GM20431 (cell line): ENCODE results near the gene CPNE6.

ENCODE experiments used
- in situ Hi-C: fragments of 300-500 bp; cut with MseI, MboI; formaldehyde crosslinking; loops from one replicate; pipeline ENCODE4 v1.15.0; 2020; ENCODE audit warnings: low sequenced_read_pairs; ENCODE audit not compliant: unreplicated experiment

CPNE6 gene

DNA sequence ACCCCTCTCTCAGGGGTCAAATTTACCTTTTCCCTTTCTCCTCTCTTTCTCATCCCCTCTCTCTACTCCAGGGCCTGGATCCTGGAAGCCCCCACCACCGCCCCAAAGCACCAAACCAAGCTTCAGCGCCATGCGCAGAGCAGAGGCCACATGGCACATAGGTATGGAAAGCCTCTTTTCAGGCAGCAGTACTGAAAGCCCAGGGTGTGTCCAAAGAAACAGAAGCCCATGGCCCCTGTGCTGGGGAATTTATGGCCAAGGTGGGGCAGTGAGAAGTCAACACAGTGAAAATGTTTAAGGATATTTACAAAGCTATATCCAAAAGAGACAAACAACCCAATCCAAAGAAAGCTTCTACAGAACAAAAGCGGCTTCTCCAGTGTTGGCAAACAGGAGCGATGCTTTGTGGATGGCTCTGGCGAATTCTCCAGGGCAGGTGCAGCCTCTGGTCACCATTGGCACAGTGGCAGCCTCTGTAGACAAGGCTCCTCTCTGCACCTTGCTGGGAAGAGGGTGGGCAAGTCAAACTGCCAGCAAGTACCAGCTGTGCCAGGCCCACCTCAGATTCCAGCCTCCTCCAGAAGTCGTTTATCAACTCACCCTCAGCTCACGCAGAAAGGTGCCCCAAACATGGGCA lies 4.7 kb upstream of the CPNE6 start:
- in situ Hi-C loops = no loop called here

DNA sequence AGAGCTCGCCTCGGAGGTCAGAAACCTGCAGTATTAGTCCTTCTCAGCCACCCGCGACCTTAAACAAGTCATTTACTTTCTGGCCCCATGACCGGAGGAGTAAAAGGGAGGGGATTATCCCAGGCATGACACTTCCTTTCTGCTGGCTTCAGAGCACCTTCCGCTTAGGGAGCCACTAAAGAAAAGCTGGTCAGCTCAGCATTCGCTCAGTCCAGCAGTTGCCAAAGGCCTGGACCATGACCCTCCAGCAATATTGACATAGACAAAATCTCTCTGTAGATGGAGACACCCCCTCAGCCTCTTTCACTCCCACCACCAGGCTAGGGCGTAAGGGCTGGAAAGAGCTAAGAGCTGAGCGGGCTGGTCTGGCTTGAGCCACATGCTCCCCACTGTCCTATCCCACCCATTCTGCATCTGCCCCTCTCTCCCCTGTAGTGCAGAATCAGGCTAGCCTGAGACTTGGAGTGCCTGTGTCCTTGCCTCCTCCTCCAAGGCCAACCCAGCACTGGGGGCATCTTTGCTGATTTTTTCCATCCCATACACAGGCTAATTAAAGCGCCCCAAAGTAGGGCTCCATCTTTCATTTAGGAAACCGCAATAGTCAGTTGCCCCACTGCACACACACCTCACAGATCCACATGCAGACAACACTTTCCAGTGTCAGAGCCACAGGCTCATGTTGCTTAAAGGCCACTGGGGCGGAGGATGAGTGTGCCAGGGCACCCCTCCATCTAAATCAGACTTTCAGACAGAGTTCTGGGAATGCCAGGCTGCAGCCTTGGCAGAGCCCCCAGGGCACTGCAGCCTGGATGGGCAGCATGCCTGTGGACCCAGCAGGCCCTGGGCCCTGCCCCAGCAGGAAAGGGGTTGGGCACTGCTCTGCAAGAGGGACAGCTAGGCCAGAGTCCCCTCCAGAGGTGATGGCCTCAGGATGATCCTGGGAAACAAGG lies 4.0 kb upstream of the CPNE6 start:
- in situ Hi-C loops = no loop called here

DNA sequence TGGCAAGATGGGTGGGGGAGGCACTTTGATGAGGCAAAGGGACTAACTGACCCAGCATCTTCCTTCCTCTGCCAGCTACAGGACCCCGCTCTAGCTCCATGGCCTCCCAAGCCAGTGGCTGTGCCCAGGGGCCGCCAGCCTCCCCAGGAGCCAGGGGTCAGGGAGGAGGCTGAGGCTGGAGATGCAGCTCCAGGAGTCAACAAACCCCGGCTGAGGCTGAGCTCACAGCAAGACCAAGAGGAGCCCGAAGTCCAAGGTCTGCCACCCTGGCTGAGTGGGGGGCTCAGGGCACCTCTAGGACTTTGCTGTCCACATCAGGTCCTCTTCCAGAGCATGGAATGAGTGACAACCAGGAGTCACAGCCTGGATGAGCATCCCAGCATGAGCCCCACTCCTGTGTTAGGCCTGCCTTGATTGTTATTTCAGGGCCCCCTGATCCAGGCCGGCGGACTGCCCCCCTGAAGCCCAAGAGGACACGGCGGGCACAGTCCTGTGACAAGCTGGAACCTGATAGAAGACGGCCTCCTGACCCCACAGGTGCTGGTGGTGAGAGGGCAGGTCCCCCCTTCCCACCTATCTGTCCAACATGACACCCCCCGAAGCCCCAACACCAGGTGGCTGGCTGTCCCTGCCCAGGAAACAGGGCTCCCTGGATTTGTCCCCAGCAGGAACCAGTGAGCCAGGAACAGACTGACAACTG lies 2.5 kb upstream of the CPNE6 start:
- in situ Hi-C loops = no loop called here

DNA sequence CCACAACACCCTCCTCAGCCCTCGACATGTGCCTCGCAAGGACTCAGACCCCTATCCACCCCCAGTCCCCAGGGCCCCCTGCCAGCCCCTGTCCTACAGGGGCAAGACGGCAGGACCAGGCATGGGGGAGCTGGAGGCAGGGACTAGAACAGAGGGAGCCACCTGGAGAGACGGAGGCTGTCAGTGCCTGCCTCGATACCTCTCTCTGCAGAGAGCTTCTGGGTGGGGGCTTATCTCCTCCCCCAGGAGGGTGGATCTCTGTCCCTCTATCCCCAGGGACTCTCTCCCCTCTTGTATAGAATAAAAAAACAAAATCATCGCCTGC lies 2.0 kb upstream of the CPNE6 start:
- in situ Hi-C loops = no loop called here

DNA sequence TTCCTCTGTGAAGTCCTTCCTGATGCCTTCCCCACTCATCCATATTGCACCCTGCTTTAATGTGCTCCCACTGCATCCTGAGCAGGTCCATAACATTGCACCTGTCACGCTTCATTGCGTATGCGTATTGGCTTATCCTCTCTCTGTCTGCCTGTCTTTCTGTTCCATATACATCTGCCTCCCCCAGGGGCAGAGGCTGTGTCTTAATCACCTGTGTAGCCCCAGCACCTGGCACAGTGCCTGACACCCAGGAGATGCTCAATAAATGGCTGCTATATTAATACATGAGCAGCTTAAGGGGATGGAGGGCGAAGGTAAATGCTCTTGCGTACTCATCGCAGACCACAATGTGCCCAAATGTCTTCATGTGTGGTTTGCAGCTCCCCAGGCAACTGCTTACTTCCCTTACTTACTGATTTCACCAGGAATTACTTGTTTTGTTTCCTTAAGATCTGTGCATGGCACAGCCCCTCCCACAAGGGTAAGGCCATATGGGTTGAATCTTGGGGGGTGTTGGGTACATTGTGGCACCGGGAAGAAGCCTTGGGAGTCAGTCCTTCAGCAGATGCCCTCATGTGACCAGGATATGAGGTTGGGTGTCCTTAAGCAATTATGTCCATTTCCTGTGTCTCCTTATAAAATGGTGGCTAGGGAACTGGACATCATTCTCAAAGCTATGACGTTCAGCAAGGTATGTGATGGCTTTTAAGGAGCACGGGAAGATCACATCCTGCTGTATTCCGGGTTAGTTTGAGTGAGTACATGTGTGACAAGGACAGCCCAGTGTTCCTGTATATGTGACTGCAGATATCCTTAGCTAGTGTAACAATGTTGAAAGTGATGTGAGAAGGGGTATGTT lies 848 bp upstream of the CPNE6 start:
- in situ Hi-C loops = no loop called here

DNA sequence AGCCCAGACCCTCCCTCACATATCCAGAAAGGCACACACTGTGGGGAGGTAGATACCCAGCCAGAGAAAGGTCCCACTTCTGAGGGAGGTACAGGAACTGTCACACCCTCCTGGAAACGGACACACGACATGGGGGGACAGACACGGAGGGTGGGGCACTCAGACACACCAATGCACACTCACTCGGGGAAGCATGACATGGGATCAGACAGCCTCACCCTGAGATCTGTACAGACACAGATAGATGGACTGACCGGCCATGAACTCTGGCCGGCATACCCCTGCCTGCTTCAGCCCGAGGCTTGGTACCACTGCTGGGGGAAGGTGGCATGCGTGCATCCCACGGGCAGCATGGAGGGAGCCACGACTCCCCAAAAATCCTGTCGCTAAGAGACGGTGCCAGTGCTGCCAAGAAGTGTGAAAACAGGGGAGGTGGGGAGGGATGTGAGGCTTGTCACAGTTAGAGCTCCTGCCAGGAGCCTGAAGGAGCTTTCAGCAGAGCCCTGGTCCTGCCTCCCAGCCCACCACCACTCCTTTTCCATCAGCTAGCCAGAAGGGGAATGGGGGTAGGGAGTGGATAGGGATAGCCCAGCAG lies 571 bp downstream of the CPNE6 start:
- in situ Hi-C loops = no loop called here

DNA sequence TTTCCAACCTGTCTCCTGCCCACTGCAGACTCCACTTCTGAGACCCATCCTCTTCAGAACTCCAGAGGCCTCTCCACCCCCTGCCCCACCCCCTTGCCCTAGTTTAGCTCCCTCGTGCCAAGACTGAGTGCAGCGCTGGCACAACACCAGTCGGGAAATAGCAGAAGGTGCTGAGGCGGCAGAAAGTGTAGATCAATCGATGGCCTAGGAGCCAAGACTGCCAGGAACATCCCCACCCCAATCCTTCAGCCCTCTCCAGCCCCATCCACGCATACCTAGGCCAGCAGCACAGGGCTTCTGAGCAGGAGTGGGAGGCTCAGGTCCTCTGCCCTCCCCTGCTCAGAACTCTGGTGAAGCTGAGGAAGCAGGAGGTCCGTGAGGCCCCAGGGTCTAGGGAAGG lies 1.1 kb downstream of the CPNE6 start:
- in situ Hi-C loops = no loop called here

DNA sequence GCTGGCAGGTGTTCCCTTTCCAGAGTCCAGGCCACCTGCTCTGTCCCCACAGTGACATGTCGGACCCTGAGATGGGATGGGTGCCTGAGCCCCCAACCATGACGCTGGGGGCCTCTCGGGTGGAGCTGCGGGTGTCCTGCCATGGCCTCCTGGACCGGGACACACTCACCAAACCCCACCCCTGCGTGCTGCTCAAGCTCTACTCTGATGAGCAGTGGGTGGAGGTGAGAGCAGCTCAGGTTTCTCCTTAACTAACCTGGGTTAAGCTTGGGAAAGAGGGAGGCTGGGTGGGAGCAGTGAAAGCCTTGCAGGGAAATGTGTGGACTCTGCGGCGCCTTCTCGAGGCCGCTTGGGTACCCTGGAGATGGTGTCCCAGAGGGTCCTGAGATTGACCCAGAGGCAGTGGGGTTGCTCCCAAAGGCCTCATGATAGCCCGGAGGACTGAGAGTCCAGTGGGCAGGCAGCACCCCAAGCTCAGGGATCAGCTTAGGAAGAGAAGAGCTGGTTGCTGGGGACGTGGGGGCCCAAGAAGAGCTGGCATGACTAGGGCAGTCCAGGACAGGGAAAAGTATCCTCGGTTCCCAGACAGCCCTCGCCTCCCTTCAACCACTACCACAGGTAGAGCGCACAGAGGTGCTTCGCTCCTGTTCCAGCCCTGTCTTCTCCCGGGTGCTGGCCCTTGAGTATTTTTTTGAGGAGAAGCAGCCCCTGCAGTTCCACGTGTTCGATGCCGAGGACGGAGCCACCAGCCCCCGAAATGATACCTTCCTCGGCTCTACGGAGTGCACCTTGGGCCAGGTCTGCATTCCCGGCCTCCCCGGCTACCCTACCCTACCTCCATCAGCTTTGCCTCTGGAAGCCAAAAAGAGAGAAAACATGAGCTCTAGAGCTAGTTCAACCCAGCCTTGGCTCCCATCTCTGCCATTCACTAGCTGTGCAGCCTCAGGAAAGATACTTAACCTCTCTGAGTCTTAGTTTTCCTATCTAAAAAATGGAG lies 1.8 kb downstream of the CPNE6 start:
- in situ Hi-C loops = no loop called here

DNA sequence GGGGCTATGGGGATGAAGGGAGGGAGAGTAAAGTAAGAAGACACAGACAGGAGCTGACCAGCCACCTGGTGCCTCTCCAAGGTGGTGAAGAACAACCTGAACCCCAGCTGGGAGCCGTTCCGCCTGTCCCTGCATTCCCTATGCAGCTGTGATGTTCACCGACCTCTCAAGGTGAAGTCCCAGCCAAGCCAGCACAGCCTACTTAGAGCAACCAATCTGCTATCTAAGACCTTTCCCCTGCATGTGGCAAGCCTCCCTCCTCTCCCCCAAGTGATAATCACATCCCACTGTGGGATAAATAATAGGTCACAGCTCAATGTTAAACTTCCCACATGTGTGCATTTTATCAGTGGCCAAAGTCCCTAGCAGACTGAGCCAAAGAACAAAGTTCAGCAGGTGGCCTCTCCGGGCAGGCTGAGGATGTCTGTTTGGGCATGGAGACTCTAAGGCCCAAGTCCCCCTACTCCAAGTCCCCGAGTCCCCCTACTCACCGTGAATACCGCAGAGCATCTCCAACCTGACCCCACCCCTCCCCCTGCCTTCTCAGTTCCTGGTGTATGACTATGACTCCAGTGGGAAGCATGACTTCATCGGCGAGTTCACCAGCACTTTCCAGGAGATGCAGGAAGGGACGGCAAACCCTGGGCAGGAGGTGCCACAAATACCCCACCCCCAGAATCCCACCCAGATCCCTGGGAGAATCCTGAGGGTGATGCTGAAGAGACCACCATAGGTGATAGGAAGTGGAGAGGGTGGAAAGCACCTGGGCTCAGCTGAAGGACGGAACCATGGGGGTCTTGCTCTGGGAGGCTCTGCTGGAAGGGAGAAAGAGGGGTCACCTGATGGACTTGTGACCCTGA lies 3.5 kb downstream of the CPNE6 start:
- in situ Hi-C loops = no loop called here

DNA sequence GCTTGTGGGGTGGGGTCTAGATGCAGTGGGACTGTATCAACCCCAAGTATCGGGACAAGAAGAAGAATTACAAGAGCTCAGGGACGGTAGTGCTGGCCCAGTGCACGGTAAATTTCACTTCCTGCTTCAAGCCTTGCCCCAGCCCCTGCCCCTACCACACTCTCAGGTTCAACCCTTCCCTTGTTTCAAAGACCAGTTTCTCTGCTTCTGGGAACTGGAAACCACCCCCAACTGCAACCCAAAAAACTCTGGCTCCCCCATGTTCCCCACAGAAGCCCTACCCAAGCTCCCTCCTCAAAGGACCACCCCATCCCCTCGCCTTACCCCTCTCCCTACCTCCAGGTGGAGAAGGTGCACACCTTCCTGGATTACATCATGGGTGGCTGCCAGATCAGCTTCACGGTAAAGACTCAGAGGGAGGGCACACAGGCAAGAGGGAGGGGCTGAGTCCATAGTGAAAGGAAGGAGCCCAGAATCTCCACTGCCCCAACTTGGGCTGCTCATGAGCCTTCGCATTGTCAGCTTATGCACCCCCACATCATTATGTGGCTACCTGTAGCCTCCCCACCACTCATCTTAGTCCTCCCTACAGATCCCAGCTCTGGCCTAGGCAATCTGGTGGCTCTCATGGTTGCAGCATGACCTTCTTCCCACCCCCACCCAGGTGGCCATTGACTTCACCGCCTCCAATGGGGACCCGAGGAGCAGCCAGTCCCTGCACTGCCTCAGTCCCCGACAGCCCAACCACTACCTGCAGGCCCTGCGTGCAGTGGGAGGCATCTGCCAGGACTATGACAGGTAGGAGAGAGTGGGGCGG lies 4.3 kb downstream of the CPNE6 start:
- in situ Hi-C loops = no loop called here

DNA sequence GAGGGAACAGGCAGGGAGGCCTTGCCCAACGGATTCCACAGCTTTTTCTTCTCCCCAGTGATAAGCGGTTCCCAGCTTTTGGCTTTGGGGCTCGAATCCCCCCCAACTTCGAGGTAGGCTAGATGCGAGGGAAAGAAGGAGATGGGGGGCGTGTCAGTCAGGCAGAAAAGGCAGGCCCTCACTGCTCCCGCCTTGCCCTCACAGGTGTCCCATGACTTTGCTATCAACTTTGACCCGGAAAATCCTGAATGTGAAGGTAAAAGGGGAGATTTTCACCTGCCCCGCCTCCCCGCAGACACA lies 4.9 kb downstream of the CPNE6 start:
- in situ Hi-C loops = no loop called here

DNA sequence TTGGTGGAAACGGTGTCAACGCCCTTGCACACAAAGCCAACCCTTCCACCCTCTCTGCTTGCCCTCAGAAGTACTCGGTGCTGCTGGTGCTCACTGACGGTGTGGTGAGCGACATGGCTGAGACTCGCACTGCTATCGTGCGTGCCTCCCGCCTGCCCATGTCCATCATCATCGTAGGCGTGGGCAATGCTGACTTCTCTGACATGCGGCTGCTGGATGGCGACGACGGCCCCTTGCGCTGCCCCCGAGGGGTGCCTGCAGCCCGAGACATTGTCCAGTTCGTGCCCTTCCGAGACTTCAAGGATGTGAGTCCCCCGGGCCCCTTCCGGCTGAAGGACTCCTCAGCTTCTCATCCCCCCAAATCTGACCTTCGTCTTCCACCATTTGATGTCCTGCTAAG lies 5.7 kb downstream of the CPNE6 start:
- in situ Hi-C loops = no loop called here

DNA sequence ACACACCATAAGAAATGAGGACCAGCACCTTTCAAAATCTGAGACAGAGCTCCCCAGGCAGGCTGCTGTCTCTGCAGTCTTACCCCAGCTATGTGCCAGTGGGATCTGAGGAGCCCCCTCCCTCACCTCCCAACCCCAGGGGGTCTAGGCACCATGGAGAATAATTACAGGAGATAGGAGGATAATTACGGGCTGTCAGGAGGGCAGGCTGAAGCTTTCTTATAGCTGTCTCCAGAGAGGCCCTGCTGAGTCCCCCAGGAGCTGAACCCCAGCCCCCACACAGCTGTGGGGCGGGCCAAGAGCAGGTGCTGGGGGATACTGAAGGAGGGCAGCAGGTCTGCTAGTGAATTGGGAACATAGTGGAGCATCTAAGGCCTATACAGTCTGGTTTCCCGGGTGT lies 6.8 kb downstream of the CPNE6 start:
- in situ Hi-C loops = no loop called here

DNA sequence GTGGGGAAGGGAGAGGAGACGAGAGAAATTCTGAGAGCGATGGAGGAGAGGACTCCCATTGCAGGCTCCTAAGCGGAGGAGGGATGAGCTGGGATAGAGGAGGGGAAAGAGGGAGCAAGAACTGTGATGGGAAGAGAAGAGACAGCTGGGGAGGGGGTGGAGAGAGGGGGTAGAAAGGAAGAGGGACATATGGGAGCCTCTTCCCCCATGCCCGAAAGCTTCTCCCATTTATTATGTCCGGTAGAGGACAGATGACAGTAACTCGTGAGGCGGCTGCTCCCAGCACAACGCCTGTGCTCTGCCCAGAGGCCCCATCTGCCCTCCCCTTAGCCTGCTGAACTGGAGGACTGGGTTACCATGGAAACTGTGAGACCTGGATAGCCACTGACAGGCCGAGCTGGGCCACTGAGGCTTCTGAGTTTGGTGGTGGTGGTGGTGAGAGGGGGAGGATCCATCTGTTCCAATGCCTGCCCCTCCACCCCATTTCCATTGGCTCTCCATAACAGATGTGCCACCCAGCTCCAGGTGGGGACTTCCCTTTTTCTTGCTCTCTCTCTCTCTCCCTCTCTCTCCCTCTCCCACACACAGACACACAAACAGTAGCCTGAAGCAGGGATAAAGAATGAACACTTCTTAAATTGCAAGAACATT lies 8.3 kb downstream of the CPNE6 start:
- in situ Hi-C loops = no loop called here

DNA sequence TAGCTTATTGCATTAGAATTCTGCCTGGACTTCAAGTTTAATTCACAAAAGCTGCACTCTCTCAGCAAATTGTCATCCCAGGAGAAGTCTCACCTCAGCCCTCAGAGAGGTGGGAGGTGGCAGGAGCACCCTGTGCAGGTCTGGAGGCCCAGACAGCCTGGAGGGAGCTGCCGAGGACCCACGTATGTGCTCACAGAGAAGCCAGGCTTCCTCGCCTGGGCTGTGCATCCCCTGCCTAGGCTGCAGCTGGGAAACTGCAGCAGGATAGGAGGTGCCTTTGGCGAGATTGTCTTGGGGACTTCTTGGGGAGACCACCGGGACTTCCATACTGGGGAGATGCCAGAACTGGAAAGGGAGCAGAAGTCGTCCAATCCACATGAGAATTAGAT lies 8.8 kb downstream of the CPNE6 start:
- in situ Hi-C loops = no loop called here

DNA sequence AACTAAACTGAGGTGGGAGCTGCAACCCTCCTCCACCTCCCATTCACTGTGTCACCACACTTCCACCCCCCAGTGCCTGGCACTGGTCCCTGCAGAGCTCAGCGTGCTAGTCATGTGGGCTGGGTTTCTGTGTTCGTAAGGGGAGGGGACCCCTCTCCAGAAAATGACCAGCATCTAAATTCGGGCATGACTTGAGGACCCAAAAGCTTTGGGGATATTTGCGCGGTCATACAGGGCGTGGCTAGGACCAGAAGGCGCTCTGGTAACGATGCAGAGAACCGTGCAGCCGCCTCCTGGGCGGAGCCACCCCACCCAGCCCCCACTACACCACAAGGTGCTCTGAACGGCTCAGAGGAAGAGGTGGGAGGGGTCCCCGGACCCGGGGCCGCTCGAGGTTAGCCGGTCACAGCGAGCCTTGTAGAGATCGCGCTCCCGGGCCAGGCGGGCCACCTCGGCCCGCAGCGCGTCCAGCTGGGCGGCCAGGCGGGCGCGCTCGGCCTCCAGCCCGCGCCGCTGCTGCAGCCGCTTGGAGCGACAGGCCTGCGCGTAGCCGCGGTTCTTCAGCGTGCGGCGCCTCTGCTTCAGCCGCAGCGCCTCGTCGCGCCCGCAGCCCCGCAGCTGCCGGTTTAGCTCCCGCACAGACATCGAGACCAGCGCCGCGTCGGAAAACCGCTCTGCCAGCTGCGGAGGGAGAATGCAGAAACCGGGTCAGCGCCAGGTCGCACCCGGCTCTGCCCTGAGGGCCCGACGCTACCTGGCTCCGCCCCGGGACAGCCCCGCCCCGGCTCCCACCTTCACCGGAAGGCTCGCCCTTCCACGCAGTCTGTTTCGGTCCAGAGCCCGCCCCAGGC lies 9.8 kb downstream of the CPNE6 start:
- in situ Hi-C loops = no loop called here
